ENCODE measurements around the gene IL1RAP. TPM values are rescaled to one million over a fixed set of nuclear protein-coding genes. Genes with fewer than 3 reads are reported as not detected.

The IL1RAP gene
- total RNA-seq, 1 experiment from 2014 or later = 62.0 TPM

DNA sequence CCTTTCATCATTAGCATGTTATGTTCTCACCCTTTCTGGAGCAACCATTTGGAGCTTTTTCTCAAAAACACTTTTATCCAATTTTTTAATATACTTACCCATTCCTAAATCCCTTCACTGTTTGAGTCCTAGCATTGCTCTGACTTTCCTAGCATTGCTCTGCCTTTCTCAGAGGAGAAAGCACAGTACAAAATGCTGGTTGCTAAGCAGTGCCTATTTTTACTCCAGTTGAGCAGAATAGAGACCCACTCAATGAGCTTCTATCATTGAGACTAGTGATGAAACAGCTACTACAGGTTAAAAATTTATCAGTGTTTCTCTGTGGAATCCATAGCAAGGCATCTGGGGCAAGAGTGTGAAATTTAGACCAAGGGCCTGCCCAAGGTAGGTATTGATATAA is 21.8 kb upstream of the IL1RAP start:
- ChIA-PET POLR2A (interaction anchor here (1.0 to 1.3 kb wide), 3 partner anchors 13 to 22 kb away, joined by 3 to 4 read pairs (median 3); no protein-coding TSS in a partner anchor), CTCF (interaction anchor here (0.5 to 1.8 kb wide), 5 partner anchors 13 to 204 kb away, joined by 3 read pairs; no protein-coding TSS in a partner anchor)
- H3K27me3 Mint-ChIP-seq (ENCODE audit: insufficient read depth, unreplicated experiment) = no peaks in the 10 kb centered on the region
- no peak overlapping the region for H3K4me3 Mint-ChIP-seq (ENCODE audit: unreplicated experiment)
- peaks cover 7% of the 10 kb centered on the region for H3K4me1 Mint-ChIP-seq (ENCODE audit: insufficient read depth, unreplicated experiment)
- intact Hi-C loops (cut with micrococcal nuclease) = no loop called here
- no peak overlapping the region for H3K27ac Mint-ChIP-seq (ENCODE audit: low read depth, unreplicated experiment)
- no TSS peak for BruUV-seq (replicated peaks)
- no peaks in the 10 kb centered on the region for H3K9me3 Mint-ChIP-seq (ENCODE audit: unreplicated experiment)
- no peaks in the 10 kb centered on the region for H3K36me3 Mint-ChIP-seq (ENCODE audit: insufficient read depth, unreplicated experiment)
- no peak for DNase-seq (ENCODE audit: unreplicated experiment)
- TF ChIP-seq, protein P1, sequence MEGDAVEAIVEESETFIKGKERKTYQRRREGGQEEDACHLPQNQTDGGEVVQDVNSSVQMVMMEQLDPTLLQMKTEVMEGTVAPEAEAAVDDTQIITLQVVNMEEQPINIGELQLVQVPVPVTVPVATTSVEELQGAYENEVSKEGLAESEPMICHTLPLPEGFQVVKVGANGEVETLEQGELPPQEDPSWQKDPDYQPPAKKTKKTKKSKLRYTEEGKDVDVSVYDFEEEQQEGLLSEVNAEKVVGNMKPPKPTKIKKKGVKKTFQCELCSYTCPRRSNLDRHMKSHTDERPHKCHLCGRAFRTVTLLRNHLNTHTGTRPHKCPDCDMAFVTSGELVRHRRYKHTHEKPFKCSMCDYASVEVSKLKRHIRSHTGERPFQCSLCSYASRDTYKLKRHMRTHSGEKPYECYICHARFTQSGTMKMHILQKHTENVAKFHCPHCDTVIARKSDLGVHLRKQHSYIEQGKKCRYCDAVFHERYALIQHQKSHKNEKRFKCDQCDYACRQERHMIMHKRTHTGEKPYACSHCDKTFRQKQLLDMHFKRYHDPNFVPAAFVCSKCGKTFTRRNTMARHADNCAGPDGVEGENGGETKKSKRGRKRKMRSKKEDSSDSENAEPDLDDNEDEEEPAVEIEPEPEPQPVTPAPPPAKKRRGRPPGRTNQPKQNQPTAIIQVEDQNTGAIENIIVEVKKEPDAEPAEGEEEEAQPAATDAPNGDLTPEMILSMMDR (IDR thresholded peaks at IDR 0.05; ENCODE audit: unreplicated experiment) = no peak

DNA sequence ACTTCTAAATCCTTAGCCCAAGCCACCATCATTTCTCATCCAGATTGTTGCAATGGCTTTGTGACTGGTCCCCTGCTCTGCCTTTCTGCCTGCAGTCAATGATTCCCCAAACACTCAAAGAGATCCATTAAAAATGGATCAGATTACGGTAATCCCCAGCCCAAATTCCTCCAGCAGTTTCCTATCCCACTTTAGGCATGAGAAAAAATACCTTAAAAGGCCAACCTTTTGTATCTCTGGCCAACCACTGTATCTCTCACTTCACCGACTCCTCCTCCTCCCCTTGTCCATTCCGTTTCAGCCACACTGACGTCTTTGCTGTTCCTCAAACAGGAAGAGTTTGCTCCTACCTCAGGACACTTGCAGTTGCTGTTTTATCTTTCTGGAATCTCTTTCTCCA is 20.9 kb upstream of the IL1RAP start:
- H3K4me1 Mint-ChIP-seq (ENCODE audit: insufficient read depth, unreplicated experiment) = peaks cover 7% of the 10 kb centered on the region
- BruUV-seq (replicated peaks) = no TSS peak
- TF ChIP-seq, protein P1 (IDR thresholded peaks at IDR 0.05; ENCODE audit: unreplicated experiment) = no peak

DNA sequence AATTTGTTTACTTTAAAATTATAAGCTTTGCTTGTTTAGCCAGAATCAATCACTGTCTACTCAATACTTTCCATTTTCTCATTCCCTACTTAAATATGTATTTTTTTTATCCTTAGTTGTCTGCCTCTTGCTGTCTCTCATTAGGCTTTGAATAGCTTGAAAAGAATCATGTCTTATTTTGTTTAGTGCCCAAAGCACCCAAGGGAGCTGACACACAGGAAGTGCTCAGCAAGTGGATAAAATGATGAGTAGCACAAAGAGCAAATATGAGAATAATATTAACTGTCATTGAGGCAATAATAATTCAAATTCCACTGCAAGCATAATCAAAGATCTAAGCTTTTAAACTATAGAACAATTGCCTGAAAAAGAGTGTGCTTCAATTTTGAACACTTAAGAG is 19.0 kb upstream of the IL1RAP start:
- Mint-ChIP-seq H3K36me3 (ENCODE audit: insufficient read depth, unreplicated experiment) (no peaks in the 10 kb centered on the region), H3K4me1 (ENCODE audit: insufficient read depth, unreplicated experiment) (peaks cover 7% of the 10 kb centered on the region), H3K27me3 (ENCODE audit: insufficient read depth, unreplicated experiment) (no peaks in the 10 kb centered on the region), H3K27ac (ENCODE audit: low read depth, unreplicated experiment) (no peak overlapping the region), H3K4me3 (ENCODE audit: unreplicated experiment) (no peak overlapping the region), H3K9me3 (ENCODE audit: unreplicated experiment) (no peaks in the 10 kb centered on the region)
- TF ChIP-seq, protein P1 (IDR thresholded peaks at IDR 0.05; ENCODE audit: unreplicated experiment) = no peak
- intact Hi-C loops (cut with micrococcal nuclease) = no loop called here
- ChIA-PET CTCF (interaction anchor here (0.6 to 1.2 kb wide), 5 partner anchors 9 to 106 kb away, joined by 3 to 4 read pairs (median 3); no protein-coding TSS in a partner anchor), POLR2A (interaction anchor here (0.5 to 3.3 kb wide), 2 partner anchors 19 to 219 kb away, joined by 3 to 15 read pairs; partner anchors contain the start of gene IL1RAP)
- no peak for DNase-seq (ENCODE audit: unreplicated experiment)
- BruUV-seq (replicated peaks) = no TSS peak

More for the DNA sequence above, 20.9 kb upstream of the IL1RAP start:
- H3K36me3 Mint-ChIP-seq (ENCODE audit: insufficient read depth, unreplicated experiment) = no peaks in the 10 kb centered on the region
- H3K9me3 Mint-ChIP-seq (ENCODE audit: unreplicated experiment) = no peaks in the 10 kb centered on the region
- DNase-seq (ENCODE audit: unreplicated experiment) = no peak
- ChIA-PET POLR2A (no interaction called here), CTCF (no interaction called here)
- H3K4me3 Mint-ChIP-seq (ENCODE audit: unreplicated experiment) = no peak overlapping the region
- no peak overlapping the region for H3K27ac Mint-ChIP-seq (ENCODE audit: low read depth, unreplicated experiment)
- intact Hi-C loops (cut with micrococcal nuclease) = no loop called here
- no peaks in the 10 kb centered on the region for H3K27me3 Mint-ChIP-seq (ENCODE audit: insufficient read depth, unreplicated experiment)

DNA sequence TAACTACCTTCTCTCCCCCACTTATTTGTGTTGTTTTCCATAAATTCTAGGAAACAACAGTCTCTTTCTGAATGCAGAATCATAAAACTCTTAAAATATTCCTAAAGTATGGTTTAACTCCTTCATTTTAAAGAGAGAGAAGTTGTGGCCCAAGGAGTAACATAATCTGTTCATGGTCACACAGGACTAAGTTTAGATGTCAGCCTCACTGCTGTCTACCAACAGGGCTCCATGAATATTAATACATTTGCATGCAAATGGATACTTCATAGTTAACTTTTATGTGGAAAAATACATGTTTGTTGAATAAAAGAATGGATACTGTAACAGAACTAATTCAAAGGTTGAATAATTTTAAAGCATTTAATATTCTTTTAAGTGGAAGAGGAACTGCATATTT is 18.5 kb upstream of the IL1RAP start:
- intact Hi-C loops (cut with micrococcal nuclease) = no loop called here
- no peaks in the 10 kb centered on the region for H3K27me3 Mint-ChIP-seq (ENCODE audit: insufficient read depth, unreplicated experiment)
- H3K4me3 Mint-ChIP-seq (ENCODE audit: unreplicated experiment) = no peak overlapping the region
- H3K9me3 Mint-ChIP-seq (ENCODE audit: unreplicated experiment) = no peaks in the 10 kb centered on the region
- POLR2A ChIA-PET = interaction anchor here (3.3 kb wide), 1 partner anchor 18 kb away, joined by 15 read pairs; the partner anchor contains the start of gene IL1RAP
- BruUV-seq (replicated peaks) = no TSS peak
- DNase-seq (ENCODE audit: unreplicated experiment) = no peak
- CTCF ChIA-PET = interaction anchor here (0.6 to 1.2 kb wide), 5 partner anchors 10 to 106 kb away, joined by 3 to 4 read pairs (median 3); no protein-coding TSS in a partner anchor
- TF ChIP-seq, protein P1 (IDR thresholded peaks at IDR 0.05; ENCODE audit: unreplicated experiment) = no peak
- H3K27ac Mint-ChIP-seq (ENCODE audit: low read depth, unreplicated experiment) = no peak overlapping the region
- no peaks in the 10 kb centered on the region for H3K36me3 Mint-ChIP-seq (ENCODE audit: insufficient read depth, unreplicated experiment)
- peaks cover 7% of the 10 kb centered on the region for H3K4me1 Mint-ChIP-seq (ENCODE audit: insufficient read depth, unreplicated experiment)
